Cardiac muscle cell (in vitro differentiated cells and primary cell): ENCODE data around the gene PARM1. TPM values are rescaled to one million over a fixed set of nuclear protein-coding genes. Genes with fewer than 3 reads are reported as not detected.

Experiments
- DNase-seq, 2 donors: peaks; one replicate each; pipeline versions ENCODE4 v3.0.0 to v3.0.0-alpha.2; 2010 to 2017; ENCODE audit warnings: low read depth in 1 of 2, low spot score in 1 of 2
- H3K27ac ChIP-seq: fragments of 200-600 bp; sonication (generic); 2 replicates; pipeline ENCODE4 v1.5.1; 2016
- H3K27me3 ChIP-seq: fragments of 200-600 bp; sonication (generic); 2 replicates; pipeline ENCODE4 v1.6.0; 2016; ENCODE audit warnings: control low read depth
- H3K36me3 ChIP-seq: fragments of 200-600 bp; sonication (generic); 2 replicates; pipeline ENCODE4 v1.5.1; 2016; ENCODE audit warnings: control low read depth
- H3K4me1 ChIP-seq: fragments of 200-600 bp; sonication (generic); 2 replicates; pipeline ENCODE4 v1.8.1; 2017; ENCODE audit warnings: low read depth, mild to moderate bottlenecking, mixed run types
- H3K4me3 ChIP-seq: fragments of 200-600 bp; sonication (generic); 2 replicates; pipeline ENCODE4 v1.5.1; 2016; ENCODE audit warnings: mild to moderate bottlenecking
- H3K9me3 ChIP-seq: fragments of 200-600 bp; sonication (generic); 2 replicates; pipeline ENCODE4 v1.5.1; 2017; ENCODE audit warnings: low read depth, mild to moderate bottlenecking, control low read depth
- polyA plus RNA-seq: library from polyadenylated mRNA; unstranded; fragments of >200 nt; fragmentation: Nextera tagmentation; extraction: Ambion mirVana; gene quantifications from 2 replicates; pipeline ENCODE4 v1.2.1, GENCODE V29; 2016
- total RNA-seq: library from RNA; depleted of rRNA; stranded (reverse); fragments of >200 nt; gene quantifications from 2 replicates; pipeline ENCODE4 v1.2.3, GENCODE V29; 2016
- TF ChIP-seq, protein P1 (sequence below): IDR thresholded peaks from 2 replicates; pipeline ENCODE4 v1.5.1; 2012; ENCODE audit warnings: low read depth, mild to moderate bottlenecking, low read length

Gene PARM1
- total and polyA plus RNA-seq, 2 experiments from 2014 or later: 8.0 to 10.9 TPM

DNA sequence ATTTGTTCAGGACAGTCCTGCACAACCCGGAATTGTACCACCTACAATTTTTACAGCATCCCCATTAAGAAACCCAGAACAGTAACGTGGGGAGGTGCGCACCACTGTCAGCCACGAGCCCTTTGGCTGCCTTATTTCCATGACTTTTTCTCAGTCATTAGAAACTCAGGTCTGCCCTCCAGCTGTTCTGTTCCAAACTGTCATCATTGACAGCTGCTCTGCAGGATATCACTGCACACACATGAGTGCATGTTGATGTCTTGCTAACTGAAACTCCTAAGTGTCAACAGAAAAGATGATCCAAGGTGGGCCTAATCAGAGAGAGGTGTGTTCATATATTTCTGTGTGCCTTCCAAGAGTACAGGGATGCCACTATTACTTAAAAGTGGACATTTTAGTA, 123.4 kb downstream of the PARM1 start:
- TF ChIP-seq, protein P1, sequence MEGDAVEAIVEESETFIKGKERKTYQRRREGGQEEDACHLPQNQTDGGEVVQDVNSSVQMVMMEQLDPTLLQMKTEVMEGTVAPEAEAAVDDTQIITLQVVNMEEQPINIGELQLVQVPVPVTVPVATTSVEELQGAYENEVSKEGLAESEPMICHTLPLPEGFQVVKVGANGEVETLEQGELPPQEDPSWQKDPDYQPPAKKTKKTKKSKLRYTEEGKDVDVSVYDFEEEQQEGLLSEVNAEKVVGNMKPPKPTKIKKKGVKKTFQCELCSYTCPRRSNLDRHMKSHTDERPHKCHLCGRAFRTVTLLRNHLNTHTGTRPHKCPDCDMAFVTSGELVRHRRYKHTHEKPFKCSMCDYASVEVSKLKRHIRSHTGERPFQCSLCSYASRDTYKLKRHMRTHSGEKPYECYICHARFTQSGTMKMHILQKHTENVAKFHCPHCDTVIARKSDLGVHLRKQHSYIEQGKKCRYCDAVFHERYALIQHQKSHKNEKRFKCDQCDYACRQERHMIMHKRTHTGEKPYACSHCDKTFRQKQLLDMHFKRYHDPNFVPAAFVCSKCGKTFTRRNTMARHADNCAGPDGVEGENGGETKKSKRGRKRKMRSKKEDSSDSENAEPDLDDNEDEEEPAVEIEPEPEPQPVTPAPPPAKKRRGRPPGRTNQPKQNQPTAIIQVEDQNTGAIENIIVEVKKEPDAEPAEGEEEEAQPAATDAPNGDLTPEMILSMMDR: no peak
- Histone ChIP-seq H3K27ac (no peak overlapping the region), H3K9me3 (no peaks in the 10 kb centered on the region), H3K36me3 (no peaks in the 10 kb centered on the region), H3K4me1 (no peaks in the 10 kb centered on the region), H3K4me3 (no peak overlapping the region), H3K27me3 (no peaks in the 10 kb centered on the region)
- DNase-seq: no peak

DNA sequence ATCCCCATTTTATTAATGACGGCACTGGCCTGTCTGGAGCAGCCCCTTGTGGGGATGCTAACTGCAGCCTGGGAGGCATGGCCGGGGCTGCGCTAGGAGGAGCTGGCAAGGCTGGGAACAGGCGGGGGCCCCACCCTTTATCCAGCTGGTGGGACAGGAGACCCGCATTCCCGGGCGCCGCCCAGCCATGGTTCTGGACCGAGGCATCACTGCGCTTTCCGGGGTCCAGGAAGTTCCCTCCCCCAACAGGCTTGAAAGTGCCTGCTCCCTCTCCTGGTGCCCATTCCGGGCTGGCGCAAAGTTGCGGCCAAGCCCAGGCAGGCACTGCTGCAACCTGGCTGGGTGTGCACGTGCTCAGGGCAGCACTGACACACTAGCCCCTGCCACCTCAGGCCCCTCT, 124.5 kb downstream of the PARM1 start:
- Histone ChIP-seq H3K4me1 (no peaks in the 10 kb centered on the region), H3K9me3 (no peaks in the 10 kb centered on the region), H3K27me3 (no peaks in the 10 kb centered on the region), H3K27ac (no peak overlapping the region), H3K4me3 (no peak overlapping the region), H3K36me3 (no peaks in the 10 kb centered on the region)
- TF ChIP-seq, protein P1: no peak
- no peak for DNase-seq

DNA sequence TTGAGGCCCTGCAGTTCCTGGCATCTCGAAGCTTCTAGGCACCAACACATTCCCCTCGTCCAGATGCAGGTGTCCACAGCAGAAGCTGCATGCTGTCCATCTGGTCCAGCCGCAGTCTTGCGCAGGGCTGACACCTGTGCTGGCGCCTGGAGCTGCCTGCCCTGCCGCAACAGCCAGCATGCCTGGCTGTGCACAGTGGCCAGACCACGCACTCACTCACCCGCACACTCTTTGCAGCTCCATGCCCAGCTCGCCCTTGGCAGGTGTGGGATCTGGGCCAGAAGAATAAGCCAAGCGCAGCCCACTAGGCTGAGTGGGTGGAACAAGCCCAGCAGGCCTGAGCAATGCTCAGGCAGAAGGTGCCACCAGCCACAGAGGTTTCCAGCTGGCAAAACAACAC, 125.6 kb downstream of the PARM1 start:
- no peak overlapping the region for H3K27ac ChIP-seq
- no peak overlapping the region for H3K4me3 ChIP-seq
- H3K9me3 ChIP-seq: no peaks in the 10 kb centered on the region
- no peaks in the 10 kb centered on the region for H3K4me1 ChIP-seq
- no peak for DNase-seq
- H3K36me3 ChIP-seq: no peaks in the 10 kb centered on the region
- H3K27me3 ChIP-seq: no peaks in the 10 kb centered on the region
- TF ChIP-seq, protein P1: no peak

DNA sequence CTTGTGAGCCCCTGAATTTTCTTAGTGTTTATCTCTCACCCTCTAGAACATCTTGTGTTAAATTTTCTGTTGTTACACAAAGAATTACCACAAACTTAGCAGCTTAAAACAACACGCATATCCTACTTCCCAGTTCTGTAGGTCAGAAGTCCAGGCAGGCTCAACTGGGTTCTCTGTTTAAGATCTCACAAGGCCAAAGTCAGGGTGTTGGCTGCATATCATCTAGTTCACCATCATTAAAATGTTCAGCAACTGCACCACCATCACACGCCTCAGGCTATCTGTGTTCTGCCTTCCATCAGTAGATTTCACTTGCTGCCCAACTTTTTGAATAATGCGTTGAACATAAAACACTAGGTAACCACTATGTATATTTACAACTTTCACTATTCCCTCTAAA, 130.5 kb downstream of the PARM1 start:
- Histone ChIP-seq H3K27me3 (no peaks in the 10 kb centered on the region), H3K36me3 (no peaks in the 10 kb centered on the region), H3K9me3 (no peaks in the 10 kb centered on the region), H3K27ac (no peak overlapping the region), H3K4me1 (no peaks in the 10 kb centered on the region), H3K4me3 (no peak overlapping the region)
- DNase-seq: no peak
- TF ChIP-seq, protein P1: no peak

DNA sequence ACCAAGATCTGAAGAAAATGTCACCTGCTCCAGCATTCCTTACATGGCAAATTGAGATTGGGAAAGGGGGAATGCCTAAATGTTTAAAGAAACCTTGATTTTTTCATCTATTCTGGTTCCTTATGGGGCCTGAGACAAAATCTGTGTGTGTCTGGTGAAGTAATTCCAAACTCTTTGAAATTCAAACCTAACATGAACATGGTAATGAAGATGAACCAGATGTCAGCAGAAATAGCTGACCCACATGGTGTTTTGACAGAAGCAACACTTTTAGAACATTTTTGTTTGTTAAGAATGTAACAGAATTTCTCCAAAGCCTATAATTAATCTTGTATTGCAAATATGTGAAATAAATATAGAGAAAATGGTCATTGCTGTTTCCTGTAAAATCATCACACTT, 133.0 kb downstream of the PARM1 start:
- no peaks in the 10 kb centered on the region for H3K36me3 ChIP-seq
- H3K4me3 ChIP-seq: no peak overlapping the region
- no peaks in the 10 kb centered on the region for H3K4me1 ChIP-seq
- no peak overlapping the region for H3K27ac ChIP-seq
- TF ChIP-seq, protein P1: no peak
- no peaks in the 10 kb centered on the region for H3K9me3 ChIP-seq
- DNase-seq: no peak
- H3K27me3 ChIP-seq: no peaks in the 10 kb centered on the region
